ENCODE data around the gene STXBP6. TPM values are rescaled to one million over a fixed set of nuclear protein-coding genes. Genes with fewer than 3 reads are reported as not detected.

STXBP6 gene
- total and polyA plus RNA-seq, 2 of the 13 experiments (the other 11 are each of a cell fraction or from before 2014, with no cell fraction given) = 35.3 to 42.8 TPM

DNA sequence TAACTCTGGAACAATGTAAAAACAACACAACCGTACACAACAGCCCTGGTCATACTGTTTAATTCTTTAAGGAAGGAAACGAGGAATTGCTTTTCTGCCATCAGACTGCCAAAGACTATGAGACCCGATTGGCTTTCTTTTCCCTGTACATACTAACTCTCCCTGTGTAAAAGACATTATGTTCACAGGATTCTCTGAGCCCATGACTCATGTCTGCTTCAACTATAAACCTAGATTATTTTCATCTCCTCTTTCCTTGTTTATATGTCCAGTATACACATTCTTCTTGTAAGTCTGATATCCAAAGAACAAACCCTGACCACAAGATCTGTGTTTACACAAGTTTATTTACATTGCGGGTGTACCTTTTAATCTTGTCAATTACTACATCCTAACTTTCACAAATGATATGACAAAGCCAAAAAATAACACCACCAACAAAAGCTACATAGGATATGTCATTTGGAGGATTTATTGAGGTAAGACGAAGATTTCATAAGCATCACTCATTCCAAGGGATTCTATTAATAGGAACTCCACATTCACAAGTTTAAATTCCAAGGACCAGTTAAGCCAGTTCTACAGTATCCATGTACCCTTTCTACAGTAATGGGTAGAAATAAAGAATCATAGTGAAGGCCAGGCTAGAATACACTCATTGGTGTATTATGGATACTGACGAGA lies 67.3 kb downstream of the STXBP6 start (continued):
- TF ChIP-seq, protein P1, sequence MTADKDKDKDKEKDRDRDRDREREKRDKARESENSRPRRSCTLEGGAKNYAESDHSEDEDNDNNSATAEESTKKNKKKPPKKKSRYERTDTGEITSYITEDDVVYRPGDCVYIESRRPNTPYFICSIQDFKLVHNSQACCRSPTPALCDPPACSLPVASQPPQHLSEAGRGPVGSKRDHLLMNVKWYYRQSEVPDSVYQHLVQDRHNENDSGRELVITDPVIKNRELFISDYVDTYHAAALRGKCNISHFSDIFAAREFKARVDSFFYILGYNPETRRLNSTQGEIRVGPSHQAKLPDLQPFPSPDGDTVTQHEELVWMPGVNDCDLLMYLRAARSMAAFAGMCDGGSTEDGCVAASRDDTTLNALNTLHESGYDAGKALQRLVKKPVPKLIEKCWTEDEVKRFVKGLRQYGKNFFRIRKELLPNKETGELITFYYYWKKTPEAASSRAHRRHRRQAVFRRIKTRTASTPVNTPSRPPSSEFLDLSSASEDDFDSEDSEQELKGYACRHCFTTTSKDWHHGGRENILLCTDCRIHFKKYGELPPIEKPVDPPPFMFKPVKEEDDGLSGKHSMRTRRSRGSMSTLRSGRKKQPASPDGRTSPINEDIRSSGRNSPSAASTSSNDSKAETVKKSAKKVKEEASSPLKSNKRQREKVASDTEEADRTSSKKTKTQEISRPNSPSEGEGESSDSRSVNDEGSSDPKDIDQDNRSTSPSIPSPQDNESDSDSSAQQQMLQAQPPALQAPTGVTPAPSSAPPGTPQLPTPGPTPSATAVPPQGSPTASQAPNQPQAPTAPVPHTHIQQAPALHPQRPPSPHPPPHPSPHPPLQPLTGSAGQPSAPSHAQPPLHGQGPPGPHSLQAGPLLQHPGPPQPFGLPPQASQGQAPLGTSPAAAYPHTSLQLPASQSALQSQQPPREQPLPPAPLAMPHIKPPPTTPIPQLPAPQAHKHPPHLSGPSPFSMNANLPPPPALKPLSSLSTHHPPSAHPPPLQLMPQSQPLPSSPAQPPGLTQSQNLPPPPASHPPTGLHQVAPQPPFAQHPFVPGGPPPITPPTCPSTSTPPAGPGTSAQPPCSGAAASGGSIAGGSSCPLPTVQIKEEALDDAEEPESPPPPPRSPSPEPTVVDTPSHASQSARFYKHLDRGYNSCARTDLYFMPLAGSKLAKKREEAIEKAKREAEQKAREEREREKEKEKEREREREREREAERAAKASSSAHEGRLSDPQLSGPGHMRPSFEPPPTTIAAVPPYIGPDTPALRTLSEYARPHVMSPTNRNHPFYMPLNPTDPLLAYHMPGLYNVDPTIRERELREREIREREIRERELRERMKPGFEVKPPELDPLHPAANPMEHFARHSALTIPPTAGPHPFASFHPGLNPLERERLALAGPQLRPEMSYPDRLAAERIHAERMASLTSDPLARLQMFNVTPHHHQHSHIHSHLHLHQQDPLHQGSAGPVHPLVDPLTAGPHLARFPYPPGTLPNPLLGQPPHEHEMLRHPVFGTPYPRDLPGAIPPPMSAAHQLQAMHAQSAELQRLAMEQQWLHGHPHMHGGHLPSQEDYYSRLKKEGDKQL (CRISPR knock-in tag; IDR thresholded peaks at IDR 0.05; ENCODE audit: low read depth) = peak; percentile 66; the same call in 1 of the 2 replicates
- TF ChIP-seq PCBP2 (optimal IDR thresholded peaks at IDR 0.05; ENCODE audit: low read depth, low read length, poor library complexity, severe bottlenecking) = no peak
- TF ChIP-seq ZBTB38 (CRISPR knock-in tag; IDR thresholded peaks at IDR 0.05) = no peak
- TF ChIP-seq, protein P2, sequence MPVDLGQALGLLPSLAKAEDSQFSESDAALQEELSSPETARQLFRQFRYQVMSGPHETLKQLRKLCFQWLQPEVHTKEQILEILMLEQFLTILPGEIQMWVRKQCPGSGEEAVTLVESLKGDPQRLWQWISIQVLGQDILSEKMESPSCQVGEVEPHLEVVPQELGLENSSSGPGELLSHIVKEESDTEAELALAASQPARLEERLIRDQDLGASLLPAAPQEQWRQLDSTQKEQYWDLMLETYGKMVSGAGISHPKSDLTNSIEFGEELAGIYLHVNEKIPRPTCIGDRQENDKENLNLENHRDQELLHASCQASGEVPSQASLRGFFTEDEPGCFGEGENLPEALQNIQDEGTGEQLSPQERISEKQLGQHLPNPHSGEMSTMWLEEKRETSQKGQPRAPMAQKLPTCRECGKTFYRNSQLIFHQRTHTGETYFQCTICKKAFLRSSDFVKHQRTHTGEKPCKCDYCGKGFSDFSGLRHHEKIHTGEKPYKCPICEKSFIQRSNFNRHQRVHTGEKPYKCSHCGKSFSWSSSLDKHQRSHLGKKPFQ (CRISPR knock-in tag; IDR thresholded peaks at IDR 0.05; ENCODE audit: insufficient replicate concordance) = no peak
- TF ChIP-seq, protein P3, sequence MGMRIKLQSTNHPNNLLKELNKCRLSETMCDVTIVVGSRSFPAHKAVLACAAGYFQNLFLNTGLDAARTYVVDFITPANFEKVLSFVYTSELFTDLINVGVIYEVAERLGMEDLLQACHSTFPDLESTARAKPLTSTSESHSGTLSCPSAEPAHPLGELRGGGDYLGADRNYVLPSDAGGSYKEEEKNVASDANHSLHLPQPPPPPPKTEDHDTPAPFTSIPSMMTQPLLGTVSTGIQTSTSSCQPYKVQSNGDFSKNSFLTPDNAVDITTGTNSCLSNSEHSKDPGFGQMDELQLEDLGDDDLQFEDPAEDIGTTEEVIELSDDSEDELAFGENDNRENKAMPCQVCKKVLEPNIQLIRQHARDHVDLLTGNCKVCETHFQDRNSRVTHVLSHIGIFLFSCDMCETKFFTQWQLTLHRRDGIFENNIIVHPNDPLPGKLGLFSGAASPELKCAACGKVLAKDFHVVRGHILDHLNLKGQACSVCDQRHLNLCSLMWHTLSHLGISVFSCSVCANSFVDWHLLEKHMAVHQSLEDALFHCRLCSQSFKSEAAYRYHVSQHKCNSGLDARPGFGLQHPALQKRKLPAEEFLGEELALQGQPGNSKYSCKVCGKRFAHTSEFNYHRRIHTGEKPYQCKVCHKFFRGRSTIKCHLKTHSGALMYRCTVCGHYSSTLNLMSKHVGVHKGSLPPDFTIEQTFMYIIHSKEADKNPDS (CRISPR knock-in tag; IDR thresholded peaks at IDR 0.05) = no peak
- no peak for TF ChIP-seq RFX1 (IDR thresholded peaks at IDR 0.05)
- TF ChIP-seq, protein P4, sequence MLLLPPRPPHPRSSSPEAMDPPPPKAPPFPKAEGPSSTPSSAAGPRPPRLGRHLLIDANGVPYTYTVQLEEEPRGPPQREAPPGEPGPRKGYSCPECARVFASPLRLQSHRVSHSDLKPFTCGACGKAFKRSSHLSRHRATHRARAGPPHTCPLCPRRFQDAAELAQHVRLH (CRISPR knock-in tag; IDR thresholded peaks at IDR 0.05; ENCODE audit: borderline replicate concordance, low read depth) = no peak
- no peak for TF ChIP-seq ZNF124 (CRISPR knock-in tag; IDR thresholded peaks at IDR 0.05)
- no peak for TF ChIP-seq ZBTB7B (CRISPR knock-in tag; IDR thresholded peaks at IDR 0.05)
- TF ChIP-seq GABPB1 (CRISPR knock-in tag; IDR thresholded peaks at IDR 0.05) = no peak
- no peak for TF ChIP-seq ZNF138 (CRISPR knock-in tag; IDR thresholded peaks at IDR 0.05; ENCODE audit: low read depth)

Measured in HepG2 (cell line).